ENCODE measurements around the gene FUT8.
"Not testable (repeated sequence)": the region's sequence is repeated elsewhere in the genome, so short reads cannot be mapped to it uniquely, and the experiment has no call there.

FUT8 gene

GRCh38 chr14:65676361-65677014 lies 264.0 kb downstream of the FUT8 start:
- no peak overlapping the region for H3K4me3 ChIP-seq (ENCODE audit: low read depth, low read length)
- TF ChIP-seq, protein P1, sequence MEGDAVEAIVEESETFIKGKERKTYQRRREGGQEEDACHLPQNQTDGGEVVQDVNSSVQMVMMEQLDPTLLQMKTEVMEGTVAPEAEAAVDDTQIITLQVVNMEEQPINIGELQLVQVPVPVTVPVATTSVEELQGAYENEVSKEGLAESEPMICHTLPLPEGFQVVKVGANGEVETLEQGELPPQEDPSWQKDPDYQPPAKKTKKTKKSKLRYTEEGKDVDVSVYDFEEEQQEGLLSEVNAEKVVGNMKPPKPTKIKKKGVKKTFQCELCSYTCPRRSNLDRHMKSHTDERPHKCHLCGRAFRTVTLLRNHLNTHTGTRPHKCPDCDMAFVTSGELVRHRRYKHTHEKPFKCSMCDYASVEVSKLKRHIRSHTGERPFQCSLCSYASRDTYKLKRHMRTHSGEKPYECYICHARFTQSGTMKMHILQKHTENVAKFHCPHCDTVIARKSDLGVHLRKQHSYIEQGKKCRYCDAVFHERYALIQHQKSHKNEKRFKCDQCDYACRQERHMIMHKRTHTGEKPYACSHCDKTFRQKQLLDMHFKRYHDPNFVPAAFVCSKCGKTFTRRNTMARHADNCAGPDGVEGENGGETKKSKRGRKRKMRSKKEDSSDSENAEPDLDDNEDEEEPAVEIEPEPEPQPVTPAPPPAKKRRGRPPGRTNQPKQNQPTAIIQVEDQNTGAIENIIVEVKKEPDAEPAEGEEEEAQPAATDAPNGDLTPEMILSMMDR (IDR thresholded peaks at IDR 0.05; ENCODE audit: low read depth, low read length), result no peak

DNA sequence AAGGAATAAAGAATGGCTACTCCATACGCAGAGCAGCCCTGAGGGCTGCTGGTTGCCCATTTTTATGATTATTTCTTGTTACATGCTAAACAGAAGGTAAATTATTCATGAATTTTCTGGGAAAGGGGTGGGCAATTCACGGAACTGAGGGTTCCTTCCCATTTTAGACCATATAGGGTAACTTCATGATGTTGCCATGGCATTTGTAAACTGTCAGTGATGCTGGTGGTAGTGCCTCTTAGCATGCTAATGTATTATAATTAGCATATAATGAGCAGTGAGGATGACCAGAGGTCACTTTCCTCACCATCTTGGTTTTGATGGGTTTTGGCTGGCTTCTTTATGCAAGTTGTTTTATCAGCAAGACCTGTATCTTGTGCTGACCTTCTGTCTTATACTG lies 273.0 kb downstream of the FUT8 start:
- TF ChIP-seq, protein P1 (IDR thresholded peaks at IDR 0.05; ENCODE audit: low read depth, low read length), result no peak
- no peak overlapping the region for H3K4me3 ChIP-seq (ENCODE audit: low read depth, low read length)

DNA sequence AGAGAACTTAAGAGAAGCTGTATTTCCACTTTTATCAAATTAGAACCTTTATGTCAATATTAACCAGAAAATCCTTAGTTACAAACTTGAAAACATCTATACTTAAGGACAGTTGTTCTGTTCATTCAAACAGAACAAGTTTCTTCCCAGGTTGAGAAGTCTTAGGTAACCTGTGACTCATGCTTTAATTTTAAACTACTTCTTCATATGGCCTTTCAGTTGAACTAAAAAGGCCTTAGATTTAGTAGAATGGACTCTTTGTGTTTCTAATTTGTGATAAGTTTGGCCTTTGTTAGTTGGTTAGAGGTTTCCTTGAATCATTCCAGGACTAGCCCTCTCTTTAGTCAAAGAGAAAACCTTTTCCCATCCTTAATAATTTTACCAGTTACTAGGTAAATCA lies 274.2 kb downstream of the FUT8 start:
- TF ChIP-seq, protein P1 (IDR thresholded peaks at IDR 0.05; ENCODE audit: low read depth, low read length), result no peak
- H3K4me3 ChIP-seq (ENCODE audit: low read depth, low read length), result no peak overlapping the region

- TF ChIP-seq, protein P1 (IDR thresholded peaks at IDR 0.05; ENCODE audit: low read depth, low read length), result no peak
- no peak overlapping the region for H3K4me3 ChIP-seq (ENCODE audit: low read depth, low read length)
These were observed 276.5 kb downstream of the FUT8 start for GRCh38 chr14:65689070-65689469.

GRCh38 chr14:65692566-65692965 lies 280.0 kb downstream of the FUT8 start:
- not testable (repeated sequence) for H3K4me3 ChIP-seq (ENCODE audit: low read depth, low read length)

- H3K4me3 ChIP-seq (ENCODE audit: low read depth, low read length), result no peak overlapping the region
- TF ChIP-seq, protein P1 (IDR thresholded peaks at IDR 0.05; ENCODE audit: low read depth, low read length), result no peak
These were observed 284.3 kb downstream of the FUT8 start for GRCh38 chr14:65696801-65697200.

DNA sequence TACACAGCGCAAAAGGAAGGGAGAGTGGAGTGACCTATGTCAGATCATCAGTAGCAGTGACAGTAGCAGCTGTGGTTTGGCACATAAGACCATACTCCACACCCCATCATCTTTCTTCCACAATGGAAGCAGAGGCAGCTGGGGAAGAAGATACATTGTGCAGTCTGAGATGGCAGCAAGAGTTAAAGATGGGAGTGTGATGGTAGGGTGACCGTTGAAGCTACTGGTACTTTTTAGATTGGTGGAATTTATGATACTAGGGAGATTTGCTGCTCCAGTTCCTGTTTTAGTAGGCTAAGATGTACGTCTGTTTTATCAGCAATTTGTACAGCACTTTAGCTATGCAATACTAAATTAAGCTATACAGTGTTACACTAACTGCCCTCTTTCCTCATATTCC lies 291.0 kb downstream of the FUT8 start:
- TF ChIP-seq, protein P1 (IDR thresholded peaks at IDR 0.05; ENCODE audit: low read depth, low read length), result no peak
- H3K4me3 ChIP-seq (ENCODE audit: low read depth, low read length), result no peak overlapping the region

GRCh38 chr14:65703996-65704395 lies 291.5 kb downstream of the FUT8 start:
- no peak overlapping the region for H3K4me3 ChIP-seq (ENCODE audit: low read depth, low read length)
- TF ChIP-seq, protein P1 (IDR thresholded peaks at IDR 0.05; ENCODE audit: low read depth, low read length), result no peak

Data from WI38 (cell line).